ENCODE results near the gene GULP1.

GULP1 gene

DNA sequence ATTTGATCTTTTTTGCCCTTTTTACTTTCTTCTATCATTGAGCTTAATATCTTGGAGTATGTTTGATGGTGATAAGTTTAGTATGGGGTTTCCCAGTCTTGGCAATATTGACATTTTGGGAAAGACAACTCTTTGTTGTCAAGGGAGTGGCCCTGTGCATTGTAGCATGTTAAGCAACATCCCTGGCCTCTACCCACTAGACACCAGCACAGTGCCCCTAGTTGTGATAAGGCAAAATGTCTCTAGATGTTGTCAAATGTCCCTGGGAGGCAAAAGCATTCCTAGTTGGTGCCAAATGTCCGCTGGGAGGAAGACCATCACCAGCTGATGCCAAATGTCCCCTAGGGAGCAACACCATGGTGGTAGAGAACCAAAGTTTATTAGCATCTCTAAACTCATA lies 28.2 kb downstream of the GULP1 start:
- no peak overlapping the region for H3K4me3 ChIP-seq (ENCODE audit: control insufficient read depth, low read depth, low read length)
- TF ChIP-seq, protein P1, sequence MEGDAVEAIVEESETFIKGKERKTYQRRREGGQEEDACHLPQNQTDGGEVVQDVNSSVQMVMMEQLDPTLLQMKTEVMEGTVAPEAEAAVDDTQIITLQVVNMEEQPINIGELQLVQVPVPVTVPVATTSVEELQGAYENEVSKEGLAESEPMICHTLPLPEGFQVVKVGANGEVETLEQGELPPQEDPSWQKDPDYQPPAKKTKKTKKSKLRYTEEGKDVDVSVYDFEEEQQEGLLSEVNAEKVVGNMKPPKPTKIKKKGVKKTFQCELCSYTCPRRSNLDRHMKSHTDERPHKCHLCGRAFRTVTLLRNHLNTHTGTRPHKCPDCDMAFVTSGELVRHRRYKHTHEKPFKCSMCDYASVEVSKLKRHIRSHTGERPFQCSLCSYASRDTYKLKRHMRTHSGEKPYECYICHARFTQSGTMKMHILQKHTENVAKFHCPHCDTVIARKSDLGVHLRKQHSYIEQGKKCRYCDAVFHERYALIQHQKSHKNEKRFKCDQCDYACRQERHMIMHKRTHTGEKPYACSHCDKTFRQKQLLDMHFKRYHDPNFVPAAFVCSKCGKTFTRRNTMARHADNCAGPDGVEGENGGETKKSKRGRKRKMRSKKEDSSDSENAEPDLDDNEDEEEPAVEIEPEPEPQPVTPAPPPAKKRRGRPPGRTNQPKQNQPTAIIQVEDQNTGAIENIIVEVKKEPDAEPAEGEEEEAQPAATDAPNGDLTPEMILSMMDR (IDR thresholded peaks at IDR 0.05; ENCODE audit: control insufficient read depth, insufficient read depth, low read depth, low read length, missing control alignments), result no peak
- DNase-seq (ENCODE audit: low read depth), result no peak

DNA sequence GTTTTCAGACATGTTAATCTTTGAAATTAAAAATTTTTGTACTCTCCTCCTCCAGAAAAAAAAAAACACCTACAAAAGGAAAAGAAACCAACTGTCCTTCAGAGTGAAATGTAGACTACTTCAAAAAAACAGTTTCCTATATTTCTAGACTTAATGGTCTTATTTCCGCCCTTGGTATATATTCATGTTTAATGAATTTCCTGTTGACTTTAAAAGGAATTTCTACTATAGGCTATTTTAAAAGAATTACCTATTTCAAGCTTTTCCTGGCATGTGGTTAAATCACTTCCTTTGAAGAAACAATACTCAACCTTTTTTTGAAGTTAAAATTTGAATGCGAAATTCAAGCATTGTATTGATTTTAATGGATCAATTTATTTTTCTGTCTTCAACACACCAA lies 29.2 kb downstream of the GULP1 start:
- no peak overlapping the region for H3K4me3 ChIP-seq (ENCODE audit: control insufficient read depth, low read depth, low read length)
- no peak for DNase-seq (ENCODE audit: low read depth)
- TF ChIP-seq, protein P1 (IDR thresholded peaks at IDR 0.05; ENCODE audit: control insufficient read depth, insufficient read depth, low read depth, low read length, missing control alignments), result no peak

DNA sequence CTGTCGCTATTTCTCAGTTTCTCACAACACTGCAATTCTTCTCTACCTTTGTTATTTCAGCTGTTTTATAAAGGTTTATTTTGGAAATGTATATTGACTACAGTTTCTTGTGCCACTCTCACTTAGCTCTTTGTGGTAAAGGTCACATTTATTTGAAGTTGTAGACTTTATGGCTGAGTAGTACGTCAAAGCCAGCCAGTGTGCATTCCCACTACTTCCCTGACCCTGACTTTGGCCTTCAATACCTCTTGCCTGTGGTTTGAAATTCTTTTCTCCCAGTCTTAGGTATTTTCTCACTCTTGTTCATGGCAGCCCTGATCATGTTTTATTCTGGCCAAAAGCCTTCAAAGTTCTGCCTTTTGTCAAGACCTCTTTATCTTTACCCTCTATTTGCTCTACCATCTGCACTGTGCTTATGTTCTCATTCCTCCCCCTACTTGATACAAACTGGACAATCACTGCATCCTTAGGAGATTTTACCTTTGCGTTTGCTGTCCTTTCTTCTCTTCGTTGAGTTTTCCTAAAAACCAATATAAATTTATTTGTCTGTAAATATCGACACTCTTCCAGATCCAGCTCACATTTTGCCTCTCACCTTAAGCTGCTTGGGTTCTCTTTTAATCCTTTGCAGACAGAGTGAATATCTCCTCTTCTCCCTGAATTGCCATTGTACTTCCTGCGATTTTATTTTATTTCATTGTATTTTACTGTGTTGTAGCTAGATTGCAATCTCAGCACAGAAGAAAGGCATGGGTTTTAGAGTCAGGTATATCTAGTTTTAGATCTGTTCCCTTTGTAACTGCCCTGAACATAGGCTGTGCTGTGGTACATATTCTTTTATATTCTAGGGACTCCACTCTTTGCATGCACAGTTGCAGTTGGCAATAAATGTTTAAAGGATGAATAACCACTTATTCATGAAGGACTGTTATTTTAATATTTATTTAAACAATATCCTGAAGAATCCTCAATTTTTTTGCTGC lies 31.2 kb downstream of the GULP1 start:
- H3K4me3 ChIP-seq (ENCODE audit: control insufficient read depth, low read depth, low read length), result no peak overlapping the region
- TF ChIP-seq, protein P1 (IDR thresholded peaks at IDR 0.05; ENCODE audit: control insufficient read depth, insufficient read depth, low read depth, low read length, missing control alignments), result no peak
- no peak for DNase-seq (ENCODE audit: low read depth)

DNA sequence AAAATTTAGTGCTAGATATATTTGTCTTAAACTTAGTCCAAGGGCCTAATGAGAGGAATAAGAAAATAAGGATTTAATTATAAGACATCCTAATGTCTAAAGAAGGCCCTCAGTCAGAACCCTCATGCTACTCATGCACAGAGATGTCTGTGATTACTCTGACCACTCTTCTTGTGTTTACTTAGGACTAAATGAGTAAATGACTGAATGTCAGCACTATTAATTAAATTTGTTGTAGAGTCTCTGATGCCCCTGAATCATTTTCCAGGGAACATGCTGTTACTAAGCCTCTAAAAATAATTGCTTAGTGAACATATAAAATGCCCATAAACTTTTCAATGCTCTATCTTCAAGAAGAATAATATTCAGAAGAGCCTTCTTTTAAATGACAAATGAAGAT lies 32.4 kb downstream of the GULP1 start:
- TF ChIP-seq, protein P1 (IDR thresholded peaks at IDR 0.05; ENCODE audit: control insufficient read depth, insufficient read depth, low read depth, low read length, missing control alignments), result no peak
- DNase-seq (ENCODE audit: low read depth), result no peak
- no peak overlapping the region for H3K4me3 ChIP-seq (ENCODE audit: control insufficient read depth, low read depth, low read length)

DNA sequence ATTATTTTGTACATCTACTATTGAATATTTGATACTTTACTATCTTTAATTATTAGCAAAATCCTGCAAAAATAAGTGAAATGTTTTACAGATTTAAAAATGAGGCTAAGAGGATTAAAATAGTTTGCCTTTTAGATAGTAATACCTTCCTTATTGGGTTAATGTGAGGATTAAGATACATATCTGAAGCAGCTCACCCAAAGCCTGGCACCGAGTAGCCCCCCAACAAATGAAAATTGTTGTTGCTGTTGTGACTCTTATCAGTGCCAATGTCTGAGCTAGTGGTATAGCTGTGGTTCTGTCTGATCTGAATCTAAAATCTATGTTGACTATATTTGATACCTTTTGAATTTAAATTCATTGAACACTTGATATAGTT lies 34.6 kb downstream of the GULP1 start:
- no peak for DNase-seq (ENCODE audit: low read depth)
- no peak overlapping the region for H3K4me3 ChIP-seq (ENCODE audit: control insufficient read depth, low read depth, low read length)
- TF ChIP-seq, protein P1 (IDR thresholded peaks at IDR 0.05; ENCODE audit: control insufficient read depth, insufficient read depth, low read depth, low read length, missing control alignments), result no peak

DNA sequence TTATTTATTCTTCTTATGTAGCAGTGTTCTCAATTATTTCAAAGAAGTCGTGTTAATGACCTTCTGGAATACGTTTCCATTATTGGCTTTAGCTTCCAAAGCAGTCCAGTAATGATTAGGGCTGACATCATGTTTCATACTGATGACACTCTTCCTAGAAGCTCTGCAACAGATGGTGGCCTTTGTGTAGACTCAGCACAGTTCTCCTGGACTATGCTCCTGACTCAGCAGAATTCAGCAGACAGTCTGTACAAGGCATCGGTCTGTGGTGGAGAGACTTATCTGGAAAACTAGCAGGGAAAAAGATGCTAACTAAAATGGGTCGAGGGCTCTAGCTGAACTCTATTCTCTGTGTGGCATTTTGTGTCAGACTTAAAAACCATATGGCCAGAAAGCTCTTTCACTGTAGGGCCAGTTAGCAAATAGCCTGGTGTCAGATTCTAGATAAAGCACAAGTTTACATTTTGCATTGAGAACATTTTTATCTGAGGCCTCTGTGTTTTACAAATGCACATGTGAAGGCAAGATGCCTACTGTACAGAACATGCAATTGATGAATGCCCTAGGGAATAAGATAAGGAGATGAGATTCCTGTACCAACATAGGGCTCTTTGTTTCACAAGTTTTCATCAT lies 35.1 kb downstream of the GULP1 start:
- H3K4me3 ChIP-seq (ENCODE audit: control insufficient read depth, low read depth, low read length), result no peak overlapping the region
- no peak for DNase-seq (ENCODE audit: low read depth)
- TF ChIP-seq, protein P1 (IDR thresholded peaks at IDR 0.05; ENCODE audit: control insufficient read depth, insufficient read depth, low read depth, low read length, missing control alignments), result no peak
